Thyroid gland (tissue), 4 donors: ENCODE results near the gene TBC1D2.

ENCODE experiments used
- CTCF ChIP-seq, 6 experiments: fragments of 200-600 bp in 3 of 6; fragments of 450-650 bp in 3 of 6; sonication (generic) in 3 of 6; IDR thresholded peaks; one replicate each; pipeline ENCODE4 v1.5.1; 2016 to 2019; ENCODE audit warnings: antibody characterized with exemption in 6 of 6, mild to moderate bottlenecking in 2 of 6, inconsistent platforms in 1 of 6, moderate library complexity in 1 of 6
- POLR2A ChIP-seq, 2 donors: fragments of 450-650 bp; IDR thresholded peaks; one replicate each; pipeline ENCODE4 v1.6.1; 2017; ENCODE audit warnings: antibody characterized with exemption in 2 of 2, mild to moderate bottlenecking in 2 of 2, moderate library complexity in 1 of 2

- no peak for TF ChIP-seq CTCF (IDR thresholded peaks at IDR 0.05)
- TF ChIP-seq POLR2A (IDR thresholded peaks at IDR 0.05): no peak
These were observed 53.7 kb downstream of the TBC1D2 start for GRCh38 chr9:98201749-98202148.
